ENCODE measurements around the gene NFRKB. TPM values are rescaled to one million over a fixed set of nuclear protein-coding genes. Genes with fewer than 3 reads are reported as not detected.

NFRKB gene
- polyA plus RNA-seq (2012; ENCODE audit: insufficient read depth, insufficient read length): 25.0 TPM

DNA sequence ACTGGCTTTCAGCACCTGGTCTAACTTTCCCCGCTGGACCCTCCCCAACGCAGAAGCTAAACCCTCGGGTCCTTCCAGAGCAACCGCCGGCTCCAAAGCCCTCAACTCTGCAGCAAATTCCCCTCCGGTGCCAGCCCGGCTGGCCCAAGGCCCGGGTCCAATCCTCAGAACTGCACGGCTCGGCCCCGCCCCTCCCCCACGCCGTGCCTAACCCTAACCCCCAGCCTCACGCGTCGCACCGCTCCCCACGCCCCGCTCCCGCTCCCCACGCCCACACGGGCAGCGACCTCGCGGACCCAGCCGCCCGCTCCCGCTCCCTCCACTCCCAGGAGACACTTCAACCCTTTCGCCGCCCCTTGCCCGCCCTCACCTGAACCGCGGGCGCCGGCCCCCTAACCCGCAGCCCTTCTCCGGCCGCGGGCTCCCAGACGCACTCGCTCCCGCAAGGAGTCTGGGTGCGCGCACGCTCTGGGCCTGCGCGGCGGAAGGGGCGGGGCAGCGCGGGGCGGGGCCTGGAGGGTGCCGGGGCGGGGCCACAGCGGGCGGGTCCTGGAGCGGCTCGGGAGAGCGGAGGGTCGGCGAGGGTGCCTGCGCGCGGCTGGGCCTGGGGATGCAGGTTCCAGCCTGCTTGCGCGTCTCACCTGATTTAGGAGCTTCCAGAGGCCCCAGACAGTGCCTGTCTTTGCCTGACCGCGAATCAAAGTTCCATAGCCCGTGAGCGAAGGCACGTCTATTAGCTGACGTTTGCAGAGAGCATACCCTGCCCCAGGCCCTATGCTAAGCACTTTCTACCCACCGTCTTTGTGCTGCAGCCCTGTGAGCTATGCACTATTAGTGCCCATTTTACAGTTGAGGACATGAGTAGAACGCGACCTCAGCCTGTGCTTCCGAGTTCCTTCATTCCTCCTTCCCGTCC, at the start of gene NFRKB:
Gene NFRKB (minus strand): TSS at position 453 of the 916 bp plus-strand sequence. CDS start 2,729 bp downstream, outside the sequence.
- DNase-seq (ENCODE audit: low read depth, low spot score): peak; percentile 39

DNA sequence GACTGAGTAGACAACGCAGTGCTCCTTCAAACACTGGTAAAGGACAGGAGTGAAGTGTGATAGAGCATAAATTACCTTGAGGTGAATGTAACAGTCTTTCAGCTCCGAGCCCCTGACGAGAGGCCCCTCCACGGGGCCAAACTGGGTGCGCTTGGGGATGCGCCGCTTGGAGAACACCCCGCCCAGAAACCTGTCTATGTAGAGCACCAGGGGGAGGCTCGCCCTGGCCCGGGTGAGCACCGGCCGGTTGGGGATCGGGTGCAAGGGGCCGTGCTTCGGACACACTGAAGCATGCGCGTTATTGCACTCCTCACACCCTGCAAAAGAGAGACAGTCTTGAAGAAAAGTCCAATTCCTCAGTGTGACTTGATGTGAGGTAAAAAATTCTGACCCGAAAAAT, 49.3 kb upstream of the NFRKB start:
- H3K4me3 ChIP-seq (ENCODE audit: low read length): no peak overlapping the region
- DNase-seq (ENCODE audit: low read depth, low spot score): no peak

More for the DNA sequence above, at the start of gene NFRKB:
- H3K4me3 ChIP-seq (ENCODE audit: low read length): peak within 1 kb of the TSS; percentile 75

DNA sequence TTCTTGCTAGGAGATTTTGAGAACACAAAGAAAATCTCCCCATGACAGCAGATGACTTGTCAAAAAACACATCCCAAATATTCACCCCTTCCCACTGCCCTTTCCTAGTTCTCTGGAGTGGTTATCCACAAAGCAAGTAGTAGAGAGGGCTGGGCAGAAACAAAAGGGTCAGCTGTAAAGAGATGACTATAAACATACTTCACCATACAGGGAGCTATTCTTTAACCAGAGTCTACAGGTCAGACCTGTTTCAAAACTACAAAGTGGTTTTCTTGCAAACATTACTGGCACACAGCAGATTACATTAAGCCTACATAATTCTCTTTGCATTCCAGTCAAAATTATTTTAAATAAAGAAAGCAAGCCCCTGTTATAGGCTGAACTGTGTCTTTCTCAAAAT, 47.7 kb upstream of the NFRKB start:
- DNase-seq (ENCODE audit: low read depth, low spot score): no peak
- no peak overlapping the region for H3K4me3 ChIP-seq (ENCODE audit: low read length)

DNA sequence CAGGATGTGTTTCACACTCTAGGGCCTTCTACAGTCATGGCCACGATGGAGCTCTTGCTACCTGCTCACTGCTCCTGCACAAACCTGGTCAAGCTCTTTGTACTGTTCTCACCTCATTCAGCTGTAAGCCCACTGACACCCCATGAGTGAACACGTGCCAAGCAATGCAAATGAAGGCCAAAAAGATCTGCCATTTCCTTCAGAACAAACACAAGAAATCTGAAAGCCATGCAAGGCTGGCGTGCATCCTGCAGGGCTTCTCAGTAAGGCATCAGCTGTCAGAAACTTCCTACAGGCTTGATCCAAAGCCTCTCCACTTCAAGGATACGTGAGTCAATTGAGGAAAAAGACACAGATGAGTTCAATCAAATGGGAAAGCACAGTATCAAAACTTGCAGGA, 44.1 kb upstream of the NFRKB start:
- DNase-seq (ENCODE audit: low read depth, low spot score): no peak
- H3K4me3 ChIP-seq (ENCODE audit: low read length): no peak overlapping the region

DNA sequence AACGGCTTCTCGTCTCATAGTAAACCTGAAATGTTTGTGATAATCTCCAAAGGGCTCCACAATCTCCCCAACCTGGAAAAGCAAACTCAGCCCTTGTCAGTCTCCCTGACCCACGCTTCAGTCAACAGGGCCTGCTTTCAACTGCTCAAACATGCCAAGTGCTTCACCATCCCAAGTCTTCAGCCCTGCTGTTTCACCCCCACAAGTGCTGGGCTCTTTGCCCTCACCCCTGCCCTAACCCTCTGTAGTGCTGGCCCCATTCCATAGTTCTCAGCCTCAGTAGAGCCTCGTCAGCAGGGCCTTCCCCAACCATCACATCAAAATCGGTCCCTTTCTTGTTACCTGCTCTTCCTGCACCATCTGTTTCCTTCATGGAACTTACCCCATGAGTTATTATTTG, 43.4 kb upstream of the NFRKB start:
- no peak overlapping the region for H3K4me3 ChIP-seq (ENCODE audit: low read length)
- DNase-seq (ENCODE audit: low read depth, low spot score): no peak

DNA sequence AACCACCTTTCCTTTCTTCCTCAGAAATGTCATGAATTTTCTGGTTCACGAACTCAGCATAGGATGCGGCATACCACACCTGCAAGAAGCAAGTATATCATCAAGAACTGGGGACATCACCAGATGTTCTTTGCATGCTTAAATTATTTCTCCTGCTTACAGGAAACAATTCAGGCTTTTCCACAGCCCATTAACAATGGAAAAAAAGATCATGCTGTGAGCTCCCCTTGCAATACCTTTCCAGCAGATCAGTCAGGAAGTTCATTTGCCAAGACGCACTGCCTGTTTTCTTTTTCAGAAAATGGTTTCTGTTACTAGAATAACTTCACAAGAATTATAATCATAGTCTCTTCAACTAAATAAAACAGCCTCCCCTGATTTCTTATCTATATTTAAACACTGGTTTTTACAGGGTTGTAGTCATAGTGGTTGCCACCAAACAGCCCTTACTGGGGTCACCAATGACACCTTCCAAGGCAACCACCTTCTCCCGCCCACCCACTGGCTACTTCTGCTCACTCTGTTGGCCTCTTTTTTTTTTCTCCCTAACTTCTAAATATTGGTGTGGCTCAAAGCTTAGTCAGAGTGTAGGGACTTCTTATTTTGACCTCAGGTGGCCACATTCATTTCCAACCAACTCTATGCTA, 42.3 kb upstream of the NFRKB start:
- no peak overlapping the region for H3K4me3 ChIP-seq (ENCODE audit: low read length)
- DNase-seq (ENCODE audit: low read depth, low spot score): no peak

DNA sequence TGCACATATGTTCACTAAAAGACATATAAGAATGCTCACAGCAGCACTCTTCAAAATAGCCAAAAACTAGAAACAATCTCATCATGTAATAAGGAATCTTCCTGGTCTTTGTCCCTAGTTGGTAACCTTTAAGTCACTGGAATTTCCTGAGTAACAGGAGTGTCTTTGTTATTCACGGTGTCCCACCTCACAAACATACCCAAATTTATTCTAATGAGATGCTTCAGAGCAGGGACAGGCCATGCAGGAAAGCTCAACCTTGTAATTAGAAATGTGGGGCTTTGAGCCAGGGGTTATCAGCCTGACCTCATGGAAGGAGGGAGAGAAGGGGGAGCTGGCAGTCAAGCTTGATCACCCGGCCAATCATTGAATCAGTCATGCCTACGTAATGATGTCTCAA, 40.3 kb upstream of the NFRKB start:
- H3K4me3 ChIP-seq (ENCODE audit: low read length): no peak overlapping the region
- no peak for DNase-seq (ENCODE audit: low read depth, low spot score)

DNA sequence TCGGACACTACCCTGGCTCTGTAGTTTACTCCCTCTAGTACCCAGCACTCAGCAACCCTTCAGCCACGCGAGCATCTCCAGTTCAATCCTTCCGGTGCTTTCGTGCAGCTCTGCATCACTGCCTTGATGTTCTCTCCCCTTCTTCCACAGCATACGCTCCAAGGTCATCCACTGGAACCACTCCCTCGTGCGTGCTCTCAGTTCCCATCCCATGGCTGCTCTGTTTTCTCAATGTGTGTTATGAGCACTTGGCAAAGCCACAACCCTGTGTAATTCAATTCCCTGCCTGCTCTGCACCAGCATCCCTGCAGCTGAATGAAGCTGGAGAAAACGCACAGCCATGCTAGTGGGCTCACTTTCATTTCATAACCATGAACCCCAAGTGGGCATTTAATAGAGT, 38.5 kb upstream of the NFRKB start:
- no peak for DNase-seq (ENCODE audit: low read depth, low spot score)
- H3K4me3 ChIP-seq (ENCODE audit: low read length): no peak overlapping the region

DNA sequence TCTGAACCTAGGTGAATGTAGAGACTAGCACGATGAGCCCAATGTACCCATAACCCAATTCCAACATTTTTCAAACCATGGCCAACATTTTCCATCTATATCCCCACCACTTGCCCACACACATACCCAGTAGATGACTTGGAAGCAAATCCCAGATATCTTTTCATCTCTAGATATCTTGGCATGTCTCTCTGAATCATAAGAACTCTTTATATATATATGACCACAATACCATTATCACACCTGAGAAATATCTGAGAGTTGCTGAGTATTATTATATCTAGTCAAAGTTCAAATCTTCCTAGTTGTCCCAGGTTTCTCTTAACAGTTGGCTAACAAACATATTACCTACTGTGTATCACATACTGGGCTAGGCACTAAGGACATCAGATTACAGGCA, 37.9 kb upstream of the NFRKB start:
- DNase-seq (ENCODE audit: low read depth, low spot score): no peak
- H3K4me3 ChIP-seq (ENCODE audit: low read length): no peak overlapping the region

DNA sequence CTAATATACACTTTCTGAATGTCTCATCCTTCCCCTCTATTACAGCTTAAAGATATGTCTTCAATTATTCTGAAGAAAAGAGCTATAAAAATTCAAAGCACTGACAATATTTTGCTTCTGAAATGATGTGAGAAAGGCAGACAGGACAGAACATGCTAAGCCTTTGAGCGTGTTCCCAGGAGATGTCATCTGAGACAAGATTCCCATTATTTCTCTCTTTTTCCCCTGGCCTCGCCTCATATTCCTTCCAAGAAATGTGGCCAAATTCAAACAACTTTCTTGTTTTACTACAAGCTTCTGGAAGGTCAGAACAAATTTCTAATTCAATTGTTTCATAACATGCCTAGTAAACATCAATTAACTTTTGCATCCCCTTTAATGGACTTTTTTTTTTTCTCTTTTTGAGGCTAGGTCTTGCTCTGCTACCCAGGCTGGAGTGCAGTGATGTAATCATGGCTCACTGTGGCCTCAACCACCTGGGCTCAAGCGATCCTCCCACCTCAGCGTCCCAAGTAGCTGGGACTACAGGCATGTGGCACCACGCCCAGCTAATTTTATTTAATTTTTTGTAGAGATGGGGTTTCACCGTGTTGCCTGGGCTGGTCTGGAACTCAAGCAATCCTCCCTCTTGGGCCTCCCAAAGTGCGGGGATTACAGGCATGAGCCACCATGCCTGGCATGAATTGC, 37.1 kb upstream of the NFRKB start:
- DNase-seq (ENCODE audit: low read depth, low spot score): no peak
- H3K4me3 ChIP-seq (ENCODE audit: low read length): no peak overlapping the region

DNA sequence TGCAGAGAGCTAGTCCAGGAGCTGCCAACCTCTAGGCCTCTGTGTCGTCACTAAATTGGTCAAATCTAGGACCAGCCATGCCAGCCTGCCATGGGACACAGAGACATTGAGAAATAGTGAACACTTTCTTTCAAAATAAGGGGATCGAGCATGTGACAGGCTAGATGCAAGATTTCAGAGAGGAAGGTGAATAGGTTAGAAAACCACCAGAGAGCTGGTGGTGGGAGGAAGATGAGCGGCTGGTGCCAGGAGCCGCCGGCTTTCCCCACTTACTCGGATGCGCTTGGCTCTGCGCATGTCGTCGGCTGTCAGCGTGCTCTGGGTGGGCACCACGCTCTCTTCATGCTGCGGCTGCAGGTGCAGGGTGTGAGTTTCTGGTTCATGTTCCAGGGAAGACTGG, 35.4 kb upstream of the NFRKB start:
- no peak overlapping the region for H3K4me3 ChIP-seq (ENCODE audit: low read length)
- no peak for DNase-seq (ENCODE audit: low read depth, low spot score)

DNA sequence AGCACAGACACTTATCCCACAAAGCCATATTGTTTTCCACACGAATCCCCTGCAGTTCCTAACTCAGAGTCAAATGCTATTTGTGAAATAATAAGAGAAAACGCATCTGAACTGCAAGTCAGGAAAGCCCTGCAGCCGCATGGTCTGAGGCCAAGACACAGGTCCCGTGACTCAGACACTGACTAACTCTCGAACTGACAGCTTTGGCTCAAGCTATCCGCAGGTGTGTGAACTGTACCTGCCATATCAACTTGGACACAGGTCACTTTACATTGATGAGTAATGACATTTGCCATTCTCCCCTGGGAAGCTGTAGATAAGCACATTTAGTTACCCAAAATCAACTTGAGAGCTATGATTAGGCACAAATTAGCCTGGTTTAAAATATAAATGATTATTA, 34.9 kb upstream of the NFRKB start:
- no peak for DNase-seq (ENCODE audit: low read depth, low spot score)
- no peak overlapping the region for H3K4me3 ChIP-seq (ENCODE audit: low read length)

DNA sequence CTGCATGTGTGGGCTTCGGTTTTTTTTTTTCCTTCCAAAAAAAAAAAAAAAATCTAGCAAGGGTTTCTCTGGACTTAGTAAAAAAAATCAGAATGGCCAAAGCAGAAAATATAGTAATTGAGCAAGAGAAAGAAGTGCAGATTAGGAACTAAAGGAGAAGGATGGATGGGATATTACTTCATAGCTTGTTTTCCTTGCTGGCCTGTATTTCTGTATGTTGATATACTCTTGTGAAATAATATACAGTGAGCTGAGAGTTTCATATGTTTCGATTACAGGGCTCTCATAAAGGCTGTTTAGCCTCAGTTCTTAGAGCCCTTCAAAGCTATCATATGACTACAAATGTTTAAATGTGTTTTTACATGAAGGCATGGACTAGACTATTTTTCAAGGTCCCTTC, 34.3 kb upstream of the NFRKB start:
- DNase-seq (ENCODE audit: low read depth, low spot score): no peak

DNA sequence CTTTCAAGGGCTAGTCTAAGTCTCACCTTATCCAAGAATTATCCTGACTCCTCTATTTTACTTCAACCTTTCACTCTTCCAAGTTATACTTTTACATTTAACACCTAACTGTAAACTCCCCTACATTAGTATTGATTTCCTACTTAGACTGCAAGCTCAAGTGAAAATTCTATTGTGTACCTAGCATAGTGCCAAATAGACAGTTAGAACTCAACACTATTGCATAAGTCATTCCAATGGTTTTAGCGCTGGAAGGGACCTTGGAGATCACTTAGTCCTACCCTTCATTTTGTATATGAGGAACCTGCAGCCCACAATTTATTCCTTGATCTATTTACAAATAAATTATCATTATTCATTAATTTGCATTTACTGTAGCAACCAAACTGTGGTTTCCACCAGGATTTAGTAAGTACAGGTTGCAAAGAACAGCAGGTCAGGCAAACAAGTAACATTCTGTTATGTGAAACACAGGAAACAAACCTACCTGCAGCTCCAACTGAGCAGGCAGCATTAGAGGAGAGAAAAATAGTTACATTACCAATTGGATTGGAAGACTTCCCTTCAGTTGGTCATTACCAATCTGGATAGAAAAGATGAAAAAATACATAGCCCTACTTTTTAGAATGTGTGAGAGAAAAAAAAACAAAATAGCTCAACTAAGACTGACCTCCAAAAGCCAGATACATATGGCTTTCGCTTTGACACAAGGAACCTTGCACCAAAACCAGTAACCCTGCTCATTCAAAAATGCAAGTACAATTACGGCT, 33.7 kb upstream of the NFRKB start:
- DNase-seq (ENCODE audit: low read depth, low spot score): no peak
- H3K4me3 ChIP-seq (ENCODE audit: low read length): no peak overlapping the region

More for the DNA sequence above, 34.3 kb upstream of the NFRKB start:
- H3K4me3 ChIP-seq (ENCODE audit: low read length): no peak overlapping the region

DNA sequence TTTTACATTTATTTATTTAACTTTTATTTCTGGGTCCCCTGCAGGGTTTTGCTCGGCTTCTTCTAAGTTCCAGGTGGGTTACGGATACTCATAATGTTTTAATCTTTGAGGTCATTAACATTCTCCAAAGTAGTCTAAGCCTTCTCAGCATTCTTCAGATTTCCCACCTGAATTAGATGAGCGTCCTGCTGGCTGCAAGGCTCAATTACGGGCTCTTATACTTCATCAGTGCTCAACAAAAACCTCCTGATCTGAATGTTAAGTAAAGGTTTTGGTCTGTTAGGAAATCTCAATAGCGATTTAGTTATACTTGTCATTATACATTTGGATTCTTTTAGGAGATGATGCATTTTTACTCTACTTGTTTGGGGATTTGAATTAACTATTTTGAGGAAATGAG, 27.3 kb upstream of the NFRKB start:
- no peak for DNase-seq (ENCODE audit: low read depth, low spot score)
- no peak overlapping the region for H3K4me3 ChIP-seq (ENCODE audit: low read length)

DNA sequence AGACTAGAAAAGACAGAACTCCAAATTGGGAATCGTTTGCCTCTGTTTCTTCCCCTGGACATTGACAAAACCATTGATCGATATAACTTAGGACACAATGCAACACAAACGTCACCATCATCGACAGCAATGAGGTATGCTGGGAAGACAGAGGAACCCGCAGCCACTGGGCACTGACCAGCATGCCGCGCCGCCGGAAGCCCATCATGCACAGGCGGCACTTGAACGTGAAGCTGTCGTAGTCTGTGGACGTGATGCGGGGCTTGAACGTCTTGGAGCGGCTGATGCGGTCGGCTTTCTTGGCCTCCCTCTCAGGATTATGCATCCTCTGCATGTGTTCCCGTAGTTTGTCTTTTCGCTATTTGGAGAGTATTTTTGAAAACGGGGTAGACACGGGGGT, 23.0 kb upstream of the NFRKB start:
- no peak for DNase-seq (ENCODE audit: low read depth, low spot score)
- H3K4me3 ChIP-seq (ENCODE audit: low read length): no peak overlapping the region

DNA sequence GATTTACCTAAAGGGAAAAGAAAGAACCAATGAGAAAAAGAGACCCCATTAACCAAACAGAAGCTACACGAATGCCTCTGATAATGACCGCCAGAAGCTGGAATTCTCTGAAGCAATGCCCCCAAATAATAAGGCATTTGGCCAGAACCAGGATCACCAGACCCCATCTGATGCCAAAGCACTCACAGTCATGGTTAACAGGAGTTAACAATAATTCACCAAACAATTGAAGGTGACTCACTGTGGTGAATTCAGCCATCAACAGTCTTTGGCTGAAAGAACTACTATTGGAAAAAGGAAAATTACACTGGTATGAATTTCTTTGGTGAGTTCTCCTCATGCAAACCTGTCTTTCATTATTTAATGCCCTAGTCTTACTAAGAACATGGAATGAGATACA, 21.9 kb upstream of the NFRKB start:
- no peak overlapping the region for H3K4me3 ChIP-seq (ENCODE audit: low read length)
- no peak for DNase-seq (ENCODE audit: low read depth, low spot score)

DNA sequence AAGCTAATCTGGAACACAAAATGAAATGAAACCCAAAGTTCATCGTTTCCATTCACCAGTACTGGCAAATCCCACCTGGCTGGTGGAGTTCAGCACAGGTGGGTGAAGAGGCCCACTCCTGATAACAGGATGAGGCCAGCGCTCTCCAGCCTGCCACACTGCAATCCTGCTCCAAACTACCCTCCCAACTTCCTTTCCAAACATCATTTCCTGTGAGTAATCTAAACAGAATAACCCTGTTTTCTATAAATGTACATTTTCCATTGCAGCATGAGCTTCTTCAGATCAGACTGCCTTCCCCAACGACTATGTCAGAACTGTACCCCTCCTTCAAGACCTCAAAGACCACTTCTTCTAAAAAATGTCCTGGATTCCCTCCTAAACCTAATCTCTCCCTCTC, 15.9 kb upstream of the NFRKB start:
- H3K4me3 ChIP-seq (ENCODE audit: low read length): no peak overlapping the region
- no peak for DNase-seq (ENCODE audit: low read depth, low spot score)

DNA sequence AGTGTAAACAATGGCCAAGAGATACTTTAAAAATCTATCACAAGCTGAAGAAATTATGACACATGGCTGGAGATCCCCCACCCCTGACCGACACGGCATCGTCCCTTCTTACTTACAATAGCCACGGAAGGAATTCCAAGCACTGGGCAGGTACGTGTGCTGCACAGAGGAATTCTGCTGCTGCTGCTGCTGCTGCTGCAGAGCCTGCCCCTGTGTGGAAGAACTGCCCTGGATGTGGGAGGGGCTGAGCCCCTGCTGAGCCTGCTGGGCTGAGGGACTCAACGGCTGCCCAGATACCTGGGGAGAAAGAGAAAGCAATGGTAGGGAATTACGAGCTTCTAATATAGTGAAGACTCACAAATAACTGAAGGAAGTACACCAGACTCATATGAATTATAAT, 15.0 kb upstream of the NFRKB start:
- no peak overlapping the region for H3K4me3 ChIP-seq (ENCODE audit: low read length)
- DNase-seq (ENCODE audit: low read depth, low spot score): no peak
